Measurements from ENCODE around the gene IGFBP4. TPM values are rescaled to one million over a fixed set of nuclear protein-coding genes. Genes with fewer than 3 reads are reported as not detected.

Gene IGFBP4
- total and polyA plus RNA-seq, 2 donors: 111 to 488 TPM

DNA sequence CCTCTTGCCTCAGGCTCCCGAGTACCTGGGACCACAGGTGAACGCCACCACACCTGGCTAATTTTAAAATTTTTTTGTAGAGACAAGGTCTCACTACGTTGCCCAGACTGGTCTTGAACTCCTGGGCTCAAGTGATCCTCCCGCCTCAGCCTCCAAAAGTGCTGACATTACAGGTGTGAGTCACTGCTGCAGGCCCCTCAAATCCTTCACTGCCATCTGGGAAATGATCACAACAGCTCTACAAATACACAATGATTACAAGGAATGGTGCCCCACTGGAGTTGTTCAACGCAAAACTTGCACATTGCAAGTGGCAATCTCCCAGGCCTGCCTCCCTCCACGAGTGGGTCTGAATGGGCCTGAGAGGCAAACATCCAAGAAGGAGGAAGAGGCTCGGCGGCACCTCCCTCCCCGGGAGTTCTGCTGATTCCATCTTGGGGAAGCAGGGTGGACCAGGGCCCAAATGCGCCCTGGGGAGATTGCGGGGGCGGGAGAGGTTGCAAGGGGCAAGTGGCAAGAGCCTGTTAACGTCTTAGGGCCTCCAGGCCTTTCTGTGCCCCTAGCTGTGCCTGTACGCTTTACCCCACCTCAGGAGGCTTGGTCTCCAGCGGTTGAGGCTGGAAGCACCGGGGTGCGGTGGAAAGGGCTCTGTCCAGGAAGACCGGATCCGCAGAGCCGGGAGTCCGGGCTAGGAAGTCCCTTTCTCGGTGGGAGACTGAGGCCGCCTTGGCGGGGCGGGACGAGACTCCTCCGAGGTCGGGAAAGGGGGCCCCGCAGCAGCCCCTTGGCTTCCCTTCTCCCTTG is 656 bp upstream of the IGFBP4 start:
- Histone ChIP-seq H3K4me3 (ENCODE audit: low read depth, low read length) (peak overlapping the region; percentile 61), H3K4me1 (ENCODE audit: insufficient read depth) (no peaks in the 10 kb centered on the region), H3K36me3 (ENCODE audit: insufficient read depth) (no peaks in the 10 kb centered on the region), H3K27ac (ENCODE audit: low read depth) (peak overlapping the region; percentile 83)
- no peak for DNase-seq (ENCODE audit: extremely low spot score)
- 19% methylated on average over 29 of the region's 29 CpGs for WGBS

DNA sequence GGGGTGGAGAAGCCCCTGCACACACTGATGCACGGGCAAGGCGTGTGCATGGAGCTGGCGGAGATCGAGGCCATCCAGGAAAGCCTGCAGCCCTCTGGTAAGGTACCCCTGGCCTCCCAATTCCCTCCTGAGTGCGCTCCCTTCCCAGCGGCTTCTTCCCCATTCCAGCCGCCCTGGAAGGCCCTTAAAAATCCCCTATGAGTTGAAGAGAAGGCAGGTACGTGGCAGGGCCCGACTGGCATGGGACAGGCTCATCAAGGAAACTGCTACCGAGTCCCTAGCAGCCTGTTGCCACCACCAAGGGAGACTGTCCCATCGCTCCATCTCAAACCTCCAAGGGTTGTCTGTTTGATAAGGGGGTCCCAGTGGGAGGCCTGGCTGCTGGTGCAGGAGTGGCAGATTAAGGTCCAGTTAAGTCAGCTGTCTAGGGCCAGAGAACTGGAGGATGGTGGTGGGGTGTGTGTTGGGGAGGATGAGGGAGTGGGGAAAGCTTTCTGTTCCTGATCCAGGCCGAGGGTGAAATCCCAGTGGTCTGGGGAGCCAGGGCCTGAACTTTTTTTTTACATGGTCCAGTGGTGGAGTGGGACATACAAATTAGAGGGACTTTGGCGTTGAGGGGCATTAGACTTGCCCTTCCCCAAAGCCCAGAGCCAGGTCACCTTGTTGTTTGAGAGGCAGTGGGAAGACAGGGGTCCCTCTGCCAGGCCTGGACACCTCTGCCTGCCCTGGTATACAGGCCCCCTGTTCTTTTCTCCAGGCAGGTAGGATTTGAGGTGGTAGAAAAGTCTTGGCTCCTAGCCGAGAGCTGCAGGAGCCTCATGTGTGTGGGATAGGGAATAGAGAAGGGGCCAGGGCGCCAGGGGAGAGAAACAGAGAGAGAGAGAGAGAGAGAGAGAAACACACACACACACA is 994 bp downstream of the IGFBP4 start:
- Histone ChIP-seq H3K4me1 (ENCODE audit: insufficient read depth) (no peaks in the 10 kb centered on the region), H3K4me3 (ENCODE audit: low read depth, low read length) (peak overlapping the region; percentile 61), H3K27ac (ENCODE audit: low read depth) (peak overlapping the region; percentile 83), H3K36me3 (ENCODE audit: insufficient read depth) (no peaks in the 10 kb centered on the region)
- no peak for DNase-seq (ENCODE audit: extremely low spot score)
- 6% methylated on average over 15 of the region's 15 CpGs for WGBS

DNA sequence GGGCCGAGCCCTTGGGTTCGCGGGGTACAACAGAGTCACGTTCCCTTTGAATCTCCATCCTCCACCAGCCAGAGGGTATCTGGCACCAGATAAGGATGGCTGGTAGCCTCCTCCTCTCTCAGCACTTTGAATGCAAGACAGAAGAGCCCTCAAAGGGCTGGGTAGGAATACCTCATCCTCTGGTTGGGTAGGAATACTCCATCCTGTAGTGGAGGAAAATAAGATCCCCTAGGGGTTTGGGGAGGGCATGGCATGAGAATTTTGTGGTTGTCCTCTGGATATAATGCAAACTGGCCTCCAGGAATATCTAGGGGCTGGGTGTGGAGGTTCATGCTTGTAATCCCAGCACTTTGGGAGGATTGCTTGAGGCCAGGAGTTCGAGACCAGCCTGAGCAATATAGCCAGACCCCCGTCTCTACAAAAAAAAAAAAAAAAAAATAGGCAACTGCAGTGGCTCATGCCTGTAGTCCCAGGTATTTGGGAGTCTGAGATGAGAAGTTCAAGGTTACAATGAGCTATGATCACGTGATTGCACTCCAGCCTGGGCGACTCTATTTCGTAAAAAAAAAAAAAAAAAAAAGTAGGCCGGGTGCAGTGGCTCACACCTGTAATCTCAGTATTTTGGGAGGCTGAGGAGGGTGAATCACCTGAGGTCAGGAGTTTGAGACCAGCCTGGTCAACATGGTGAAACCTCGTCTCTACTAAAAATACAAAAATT is 2.7 kb downstream of the IGFBP4 start:
- no peak for DNase-seq (ENCODE audit: extremely low spot score)
- WGBS: 61% methylated on average over 11 of the region's 11 CpGs

DNA sequence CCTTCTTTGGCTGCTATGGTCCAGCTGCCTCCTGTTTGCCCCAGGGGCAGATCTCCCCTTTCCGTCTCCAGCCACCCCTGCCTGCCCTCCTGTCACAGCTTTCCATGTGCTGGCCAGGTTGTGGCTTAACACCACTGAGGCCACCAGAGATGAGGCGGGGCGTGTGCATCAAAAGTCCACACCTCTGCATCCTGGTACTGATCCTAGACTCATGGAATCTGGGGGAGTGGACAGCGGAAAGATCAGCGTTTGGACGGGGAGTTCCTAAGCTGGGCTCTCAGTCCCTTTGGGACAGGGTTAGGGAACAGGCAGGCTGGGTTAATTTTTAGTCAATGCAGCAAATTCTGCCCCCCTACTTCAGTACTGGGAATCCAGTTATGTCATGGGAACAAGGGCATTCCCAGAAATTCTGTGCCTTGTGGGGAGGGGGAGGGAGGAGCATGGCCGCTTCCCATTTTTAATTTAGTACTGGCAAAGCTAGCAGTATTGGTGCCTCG is 3.9 kb downstream of the IGFBP4 start:
- Histone ChIP-seq H3K27ac (ENCODE audit: low read depth) (no peak overlapping the region), H3K36me3 (ENCODE audit: insufficient read depth) (no peaks in the 10 kb centered on the region), H3K4me1 (ENCODE audit: insufficient read depth) (no peaks in the 10 kb centered on the region), H3K4me3 (ENCODE audit: low read depth, low read length) (no peak overlapping the region)
- WGBS: 43% methylated on average over 8 of the region's 8 CpGs
- DNase-seq (ENCODE audit: extremely low spot score): no peak

More for the DNA sequence above, 2.7 kb downstream of the IGFBP4 start:
- no peaks in the 10 kb centered on the region for H3K4me1 ChIP-seq (ENCODE audit: insufficient read depth)
- H3K36me3 ChIP-seq (ENCODE audit: insufficient read depth): no peaks in the 10 kb centered on the region
- peak overlapping the region; percentile 61 for H3K4me3 ChIP-seq (ENCODE audit: low read depth, low read length)
- H3K27ac ChIP-seq (ENCODE audit: low read depth): no peak overlapping the region

DNA sequence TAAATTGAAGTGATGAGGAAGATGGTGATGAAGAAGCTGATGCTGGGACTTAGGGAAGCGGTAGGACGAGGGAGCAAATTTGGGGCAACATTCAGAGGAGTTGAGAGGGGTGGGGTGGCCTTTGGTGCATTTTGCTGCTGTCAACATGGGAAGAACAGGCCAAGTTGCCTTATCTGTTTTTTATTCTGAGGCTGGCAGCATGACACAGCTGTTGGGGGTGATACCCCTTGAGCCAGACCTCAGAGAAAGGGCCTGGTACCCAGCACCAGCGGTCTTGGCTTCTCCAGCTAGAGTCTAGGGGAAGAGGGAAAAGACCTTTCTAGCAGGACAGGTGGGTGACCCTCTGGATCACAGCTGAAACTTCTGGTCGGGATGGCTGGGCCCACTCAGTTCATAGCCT is 4.6 kb downstream of the IGFBP4 start:
- Histone ChIP-seq H3K4me3 (ENCODE audit: low read depth, low read length) (no peak overlapping the region), H3K36me3 (ENCODE audit: insufficient read depth) (no peaks in the 10 kb centered on the region), H3K4me1 (ENCODE audit: insufficient read depth) (no peaks in the 10 kb centered on the region), H3K27ac (ENCODE audit: low read depth) (peak overlapping the region; percentile 38)
- no peak for DNase-seq (ENCODE audit: extremely low spot score)
- 63% methylated on average over 4 of the region's 4 CpGs for WGBS

- Histone ChIP-seq H3K4me1 (ENCODE audit: insufficient read depth) (no peaks in the 10 kb centered on the region), H3K4me3 (ENCODE audit: low read depth, low read length) (no peak overlapping the region), H3K27ac (ENCODE audit: low read depth) (peak overlapping the region; percentile 38), H3K36me3 (ENCODE audit: insufficient read depth) (no peaks in the 10 kb centered on the region)
- DNase-seq (ENCODE audit: extremely low spot score): no peak
- WGBS: 22% methylated on average over 8 of the region's 8 CpGs
Measured at GRCh38 chr17:40448213-40448638, 5.0 kb downstream of the IGFBP4 start.

DNA sequence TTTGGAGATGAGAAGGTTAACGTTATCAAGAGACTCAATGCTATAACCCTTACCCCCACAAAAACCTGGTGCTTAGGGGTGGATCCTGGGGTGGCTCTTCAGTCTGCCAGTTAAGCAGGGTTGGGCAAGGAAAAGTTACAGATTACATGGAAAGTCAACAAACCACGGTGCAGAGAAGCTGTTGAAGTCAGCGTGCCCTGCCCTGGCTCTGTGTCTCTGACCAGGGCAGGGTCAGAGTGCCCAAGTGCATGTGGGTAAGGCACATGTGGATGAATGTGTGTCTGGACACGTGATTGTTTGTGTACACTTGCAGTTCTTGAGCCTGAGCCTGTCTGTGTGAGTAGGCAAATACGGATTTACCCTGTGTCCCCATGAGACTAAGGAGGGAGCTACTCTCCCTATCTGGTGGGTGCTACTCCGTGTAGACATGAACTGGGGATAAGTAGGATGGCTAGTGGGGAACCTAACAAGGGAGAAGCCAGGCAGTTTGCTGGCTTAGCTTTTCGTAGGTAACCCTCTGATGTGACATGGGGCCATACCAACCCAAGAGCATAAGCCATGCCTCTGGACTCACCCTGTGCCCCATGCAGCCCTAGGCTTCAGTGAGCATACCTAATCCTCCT is 5.5 kb downstream of the IGFBP4 start:
- 37% methylated on average over 7 of the region's 7 CpGs for whole genome bisulfite sequencing
- H3K36me3 ChIP-seq (ENCODE audit: insufficient read depth): no peaks in the 10 kb centered on the region
- DNase-seq (ENCODE audit: extremely low spot score): no peak
- H3K4me1 ChIP-seq (ENCODE audit: insufficient read depth): no peaks in the 10 kb centered on the region
- no peak overlapping the region for H3K4me3 ChIP-seq (ENCODE audit: low read depth, low read length)
- H3K27ac ChIP-seq (ENCODE audit: low read depth): peak overlapping the region; percentile 42

- no peak overlapping the region for H3K27ac ChIP-seq (ENCODE audit: low read depth)
- H3K4me3 ChIP-seq (ENCODE audit: low read depth, low read length): no peak overlapping the region
- 81% methylated on average over 3 of the region's 3 CpGs for WGBS
- no peak for DNase-seq (ENCODE audit: extremely low spot score)
- H3K36me3 ChIP-seq (ENCODE audit: insufficient read depth): no peaks in the 10 kb centered on the region
- H3K4me1 ChIP-seq (ENCODE audit: insufficient read depth): no peaks in the 10 kb centered on the region
Measured at GRCh38 chr17:40450175-40450574, 6.9 kb downstream of the IGFBP4 start.

- no peak overlapping the region for H3K27ac ChIP-seq (ENCODE audit: low read depth)
- no peak for DNase-seq (ENCODE audit: extremely low spot score)
- H3K4me1 ChIP-seq (ENCODE audit: insufficient read depth): no peaks in the 10 kb centered on the region
- no peak overlapping the region for H3K4me3 ChIP-seq (ENCODE audit: low read depth, low read length)
- H3K36me3 ChIP-seq (ENCODE audit: insufficient read depth): no peaks in the 10 kb centered on the region
- WGBS: 12% methylated on average over 6 of the region's 6 CpGs
Measured at GRCh38 chr17:40451420-40451819, 8.2 kb downstream of the IGFBP4 start.

- DNase-seq (ENCODE audit: extremely low spot score): no peak
- Histone ChIP-seq H3K36me3 (ENCODE audit: insufficient read depth) (no peaks in the 10 kb centered on the region), H3K4me1 (ENCODE audit: insufficient read depth) (no peaks in the 10 kb centered on the region), H3K4me3 (ENCODE audit: low read depth, low read length) (no peak overlapping the region), H3K27ac (ENCODE audit: low read depth) (no peak overlapping the region)
- whole genome bisulfite sequencing: 45% methylated on average over 7 of the region's 7 CpGs
Measured at GRCh38 chr17:40452216-40452787, 9.1 kb downstream of the IGFBP4 start.

DNA sequence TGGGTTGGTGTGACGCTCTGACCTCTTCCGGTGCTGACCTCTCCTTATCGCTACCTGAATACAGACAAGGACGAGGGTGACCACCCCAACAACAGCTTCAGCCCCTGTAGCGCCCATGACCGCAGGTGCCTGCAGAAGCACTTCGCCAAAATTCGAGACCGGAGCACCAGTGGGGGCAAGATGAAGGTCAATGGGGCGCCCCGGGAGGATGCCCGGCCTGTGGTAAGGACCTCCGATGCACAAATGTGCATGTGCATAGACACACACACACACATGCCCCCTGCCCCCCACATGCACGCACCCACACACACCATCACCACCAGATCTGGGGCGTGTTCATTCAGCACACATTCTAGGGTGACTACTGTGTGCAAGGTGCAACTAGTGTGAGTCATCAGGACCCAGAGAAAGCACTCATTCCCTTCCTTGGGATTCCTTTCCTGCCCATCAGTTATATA is 9.7 kb downstream of the IGFBP4 start:
- 86% methylated on average over 15 of the region's 15 CpGs for WGBS

DNA sequence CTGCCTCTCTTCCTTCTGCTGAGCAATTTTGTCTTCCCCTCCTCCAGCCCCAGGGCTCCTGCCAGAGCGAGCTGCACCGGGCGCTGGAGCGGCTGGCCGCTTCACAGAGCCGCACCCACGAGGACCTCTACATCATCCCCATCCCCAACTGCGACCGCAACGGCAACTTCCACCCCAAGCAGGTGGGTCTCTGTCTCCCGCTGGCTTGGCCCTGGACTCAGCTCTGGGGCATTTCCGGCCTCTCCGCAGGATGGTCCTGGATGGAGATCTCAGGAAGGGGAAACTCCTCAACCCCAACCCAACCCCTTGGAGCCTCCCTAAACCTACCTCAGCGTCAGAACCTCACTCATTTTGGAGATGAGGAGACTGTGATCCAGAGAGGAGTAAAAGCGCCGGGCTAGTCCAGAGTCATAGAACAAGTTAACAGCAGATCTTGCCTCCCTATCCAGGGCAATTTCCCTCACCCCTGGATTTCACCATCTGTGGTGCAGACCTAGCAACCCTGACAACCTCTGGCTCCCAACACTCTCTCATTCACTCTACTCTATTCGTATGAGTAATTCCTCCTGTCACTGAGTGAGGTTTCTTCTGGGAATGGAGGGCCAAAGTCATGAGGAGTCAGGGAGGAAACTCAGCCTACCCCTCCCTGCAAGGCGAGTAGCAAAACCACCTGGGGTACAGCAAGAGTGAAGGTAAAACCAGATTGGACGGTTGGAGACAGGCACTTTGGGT is 10.8 kb downstream of the IGFBP4 start:
- Histone ChIP-seq H3K4me3 (ENCODE audit: low read depth, low read length) (no peak overlapping the region), H3K4me1 (ENCODE audit: insufficient read depth) (no peaks in the 10 kb centered on the region), H3K27ac (ENCODE audit: low read depth) (peak overlapping the region; percentile 61), H3K36me3 (ENCODE audit: insufficient read depth) (no peaks in the 10 kb centered on the region)
- no peak for DNase-seq (ENCODE audit: extremely low spot score)
- 89% methylated on average over 19 of the region's 19 CpGs for WGBS

More for the DNA sequence above, 9.7 kb downstream of the IGFBP4 start:
- no peaks in the 10 kb centered on the region for H3K4me1 ChIP-seq (ENCODE audit: insufficient read depth)
- H3K4me3 ChIP-seq (ENCODE audit: low read depth, low read length): no peak overlapping the region
- DNase-seq (ENCODE audit: extremely low spot score): no peak
- H3K36me3 ChIP-seq (ENCODE audit: insufficient read depth): no peaks in the 10 kb centered on the region
- no peak overlapping the region for H3K27ac ChIP-seq (ENCODE audit: low read depth)

Measured in urinary bladder (tissue), 4 donors.